PC-3 (cell line): ENCODE results near the gene TAL1.

Experiments used
- CTCF ChIP-seq: fragments of 300-600 bp; sonication (generic); conservative IDR thresholded peaks from 2 replicates; pipeline ENCODE4 v1.5.1; 2017; ENCODE audit warnings: antibody characterized with exemption, low read depth, mild to moderate bottlenecking, low read length
- EZH2 ChIP-seq: fragments of 300-600 bp; sonication (generic); IDR thresholded peaks from one replicate; pipeline ENCODE4 v1.6.1; 2017; ENCODE audit warnings: antibody characterized with exemption, mild to moderate bottlenecking, low read length; ENCODE audit not compliant: unreplicated experiment
- EZH2phosphoT487 ChIP-seq: fragments of 300-600 bp; sonication (generic); IDR thresholded peaks from 2 replicates; pipeline ENCODE4 v1.6.1; 2018; ENCODE audit warnings: mild to moderate bottlenecking, antibody characterized with exemption, low read length, borderline replicate concordance

GRCh38 chr1:47189844-47190508, 42.0 kb downstream of the TAL1 start, which contains the start of gene PDZK1IP1:
- TF ChIP-seq CTCF = no peak
- TF ChIP-seq EZH2phosphoT487 = no peak
- no peak for TF ChIP-seq EZH2
